Activated B cell treated with CpG ODN at 0.5 μM for 24 hours (primary cell): ENCODE results near the gene KCNC2. TPM values are rescaled to one million over a fixed set of nuclear protein-coding genes. Genes with fewer than 3 reads are reported as not detected.

ENCODE experiments used
- ATAC-seq: fragments of 200-7000 bp; cut with Tn5 transposase; one replicate; pipeline ENCODE4 v1.10.0; 2021; ENCODE audit warnings: low read depth, mild to moderate bottlenecking, moderate library complexity
- CTCF ChIA-PET: fragments of 350-600 bp; sonication (Branson Sonifier 250); formaldehyde crosslinking; loops from one replicate; lab custom pipeline; 2021; ENCODE audit warnings: antibody characterized with exemption; lab: Charles Lee
- POLR2A ChIA-PET: fragments of 350-600 bp; sonication (Branson Sonifier 250); formaldehyde crosslinking; loops from one replicate; lab custom pipeline; 2021; ENCODE audit warnings: antibody characterized with exemption; lab: Charles Lee
- DNase-seq: peaks from one replicate; pipeline ENCODE4 v3.0.0; 2022
- H3K27ac Mint-ChIP-seq: one replicate; pipeline ENCODE4 v1.8.0; 2020; ENCODE audit warnings: mixed read lengths
- H3K27me3 Mint-ChIP-seq: one replicate; pipeline ENCODE4 v1.8.0; 2021; ENCODE audit warnings: mixed read lengths
- H3K36me3 Mint-ChIP-seq: one replicate; pipeline ENCODE4 v1.8.0; 2021; ENCODE audit warnings: low read depth, mixed read lengths
- H3K4me1 Mint-ChIP-seq: one replicate; pipeline ENCODE4 v1.8.0; 2021; ENCODE audit warnings: mixed read lengths
- H3K4me3 Mint-ChIP-seq: one replicate; pipeline ENCODE4 v1.8.0; 2020; ENCODE audit warnings: mild to moderate bottlenecking, mixed read lengths
- H3K9me3 Mint-ChIP-seq: one replicate; pipeline ENCODE4 v1.8.0; 2020; ENCODE audit warnings: mixed read lengths
- CTCF ChIP-seq: fragments of 200-600 bp; IDR thresholded peaks from one replicate; pipeline ENCODE4 v1.8.0; 2022; ENCODE audit warnings: antibody characterized with exemption, mild to moderate bottlenecking
- intact Hi-C: fragments of 100-400 bp; cut with micrococcal nuclease; formaldehyde crosslinking; loops from one replicate; pipeline ENCODE4 v1.15.1; 2024
- total RNA-seq: library from RNA; stranded (reverse); gene quantifications from 2 replicates; pipeline ENCODE4 v1.2.3, GENCODE V29; 2022

KCNC2 gene
- not detected in 2 replicates for total RNA-seq

GRCh38 chr12:75209812-75210138 lies at the start of gene KCNC2:
TSS of gene KCNC2 (minus strand) at chr12:75209839.
- no peak for TF ChIP-seq CTCF
- peaks cover 29% of the 10 kb centered on the region for H3K27me3 Mint-ChIP-seq
- intact Hi-C loops = no loop called here
- H3K4me1 Mint-ChIP-seq = no peaks in the 10 kb centered on the region
- CTCF ChIA-PET = no interaction called here
- H3K4me3 Mint-ChIP-seq = no peak within 1 kb of the TSS
- H3K36me3 Mint-ChIP-seq = no peaks in the 10 kb centered on the region
- ATAC-seq (no peak), DNase-seq (no peak)
- peaks cover 2% of the 10 kb centered on the region for H3K9me3 Mint-ChIP-seq
- no peak within 1 kb of the TSS for H3K27ac Mint-ChIP-seq
- POLR2A ChIA-PET = no interaction called here

- Mint-ChIP-seq H3K4me1 (no peaks in the 10 kb centered on the region), H3K27me3 (no peaks in the 10 kb centered on the region), H3K4me3 (no peak overlapping the region), H3K9me3 (no peaks in the 10 kb centered on the region), H3K27ac (no peak overlapping the region), H3K36me3 (no peaks in the 10 kb centered on the region)
- ATAC-seq (no peak), DNase-seq (no peak)
- TF ChIP-seq CTCF = no peak
- CTCF ChIA-PET = no interaction called here
- intact Hi-C loops = no loop called here
- POLR2A ChIA-PET = no interaction called here
Measured at GRCh38 chr12:75259143-75259542, 49.5 kb upstream of the KCNC2 start.

- Mint-ChIP-seq H3K36me3 (no peaks in the 10 kb centered on the region), H3K9me3 (no peaks in the 10 kb centered on the region), H3K4me3 (no peak overlapping the region), H3K27ac (no peak overlapping the region), H3K27me3 (no peaks in the 10 kb centered on the region), H3K4me1 (no peaks in the 10 kb centered on the region)
- CTCF ChIA-PET = no interaction called here
- intact Hi-C loops = no loop called here
- DNase-seq = no peak
- no peak for ATAC-seq
- TF ChIP-seq CTCF = no peak
- POLR2A ChIA-PET = no interaction called here
Measured at GRCh38 chr12:75257510-75257909, 47.9 kb upstream of the KCNC2 start.

- intact Hi-C loops = no loop called here
- ATAC-seq = no peak
- Mint-ChIP-seq H3K4me3 (no peak overlapping the region), H3K27me3 (no peaks in the 10 kb centered on the region), H3K27ac (no peak overlapping the region), H3K9me3 (peaks cover 4% of the 10 kb centered on the region), H3K4me1 (no peaks in the 10 kb centered on the region), H3K36me3 (no peaks in the 10 kb centered on the region)
- no peak for TF ChIP-seq CTCF
- CTCF ChIA-PET = no interaction called here
- POLR2A ChIA-PET = no interaction called here
- DNase-seq = no peak
Measured at GRCh38 chr12:75245108-75245507, 35.5 kb upstream of the KCNC2 start.

- intact Hi-C loops = no loop called here
- CTCF ChIA-PET = no interaction called here
- H3K9me3 Mint-ChIP-seq = peaks cover 4% of the 10 kb centered on the region
- ATAC-seq (no peak), DNase-seq (no peak)
- H3K4me1 Mint-ChIP-seq = no peaks in the 10 kb centered on the region
- POLR2A ChIA-PET = no interaction called here
- no peak for TF ChIP-seq CTCF
- no peak overlapping the region for H3K4me3 Mint-ChIP-seq
- H3K27me3 Mint-ChIP-seq = no peaks in the 10 kb centered on the region
- H3K36me3 Mint-ChIP-seq = no peaks in the 10 kb centered on the region
- H3K27ac Mint-ChIP-seq = no peak overlapping the region
Measured at GRCh38 chr12:75239987-75240386, 30.3 kb upstream of the KCNC2 start.
